ENCODE measurements around the gene PACS2.
A peak's percentile ranks its signal among the peaks of the same experiment; 100 is the strongest.

PACS2 gene

DNA sequence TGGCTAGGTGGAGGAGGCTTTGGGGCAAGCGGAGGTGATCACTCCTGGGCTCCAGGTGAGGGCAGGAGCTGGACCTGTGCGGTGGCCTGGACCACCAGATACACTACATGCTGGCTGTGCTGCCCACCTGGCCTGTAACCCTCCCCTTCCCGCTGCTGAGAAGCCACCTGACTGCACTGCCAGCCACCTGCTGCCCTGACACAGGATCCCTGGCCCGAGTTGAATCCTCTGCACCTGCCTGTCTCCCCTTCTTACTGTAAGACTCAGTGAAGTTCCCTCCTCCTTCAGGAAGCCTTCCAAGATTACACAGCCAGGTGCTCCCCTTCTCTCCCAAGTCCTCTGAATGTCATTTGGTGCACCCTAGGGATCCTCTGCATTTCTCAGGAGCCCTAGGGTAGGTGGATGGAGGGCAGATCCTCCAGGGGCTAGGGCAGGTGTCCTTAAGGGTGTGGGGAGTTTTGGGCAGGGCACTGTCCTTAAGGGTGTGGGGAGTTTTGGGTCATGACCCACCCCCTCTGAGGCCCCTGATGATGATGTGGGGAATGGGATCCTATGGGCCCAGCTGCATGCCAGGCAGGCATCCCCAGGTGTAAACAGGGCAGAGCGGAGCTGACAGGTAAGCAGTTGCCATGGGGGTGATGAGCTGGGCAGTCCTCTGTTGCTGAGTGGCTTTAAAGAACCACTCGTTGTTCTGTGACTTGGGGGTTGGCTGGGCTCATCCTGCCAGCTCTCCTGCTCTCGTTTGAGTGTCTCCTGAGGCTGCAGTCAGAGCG lies 98.4 kb downstream of the PACS2 start:
- no peak for DNase-seq

DNA sequence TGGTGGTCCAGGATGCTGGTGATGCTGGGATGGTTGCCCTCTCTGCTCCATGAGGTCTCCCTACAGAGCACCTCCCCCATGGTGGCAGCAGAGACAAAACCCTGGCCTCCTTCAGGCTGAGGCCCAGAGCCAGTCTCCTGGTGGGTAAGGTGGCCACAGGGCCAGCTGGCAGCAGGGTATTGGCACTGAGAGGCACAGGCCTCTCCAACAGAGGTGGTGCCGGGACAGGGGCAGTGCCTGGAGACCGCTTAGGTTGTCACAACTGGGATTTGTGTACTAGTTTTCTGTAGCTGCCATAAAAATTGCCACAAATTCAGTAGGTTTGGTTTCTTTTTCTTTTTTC lies 99.0 kb downstream of the PACS2 start:
- no peak for DNase-seq

DNA sequence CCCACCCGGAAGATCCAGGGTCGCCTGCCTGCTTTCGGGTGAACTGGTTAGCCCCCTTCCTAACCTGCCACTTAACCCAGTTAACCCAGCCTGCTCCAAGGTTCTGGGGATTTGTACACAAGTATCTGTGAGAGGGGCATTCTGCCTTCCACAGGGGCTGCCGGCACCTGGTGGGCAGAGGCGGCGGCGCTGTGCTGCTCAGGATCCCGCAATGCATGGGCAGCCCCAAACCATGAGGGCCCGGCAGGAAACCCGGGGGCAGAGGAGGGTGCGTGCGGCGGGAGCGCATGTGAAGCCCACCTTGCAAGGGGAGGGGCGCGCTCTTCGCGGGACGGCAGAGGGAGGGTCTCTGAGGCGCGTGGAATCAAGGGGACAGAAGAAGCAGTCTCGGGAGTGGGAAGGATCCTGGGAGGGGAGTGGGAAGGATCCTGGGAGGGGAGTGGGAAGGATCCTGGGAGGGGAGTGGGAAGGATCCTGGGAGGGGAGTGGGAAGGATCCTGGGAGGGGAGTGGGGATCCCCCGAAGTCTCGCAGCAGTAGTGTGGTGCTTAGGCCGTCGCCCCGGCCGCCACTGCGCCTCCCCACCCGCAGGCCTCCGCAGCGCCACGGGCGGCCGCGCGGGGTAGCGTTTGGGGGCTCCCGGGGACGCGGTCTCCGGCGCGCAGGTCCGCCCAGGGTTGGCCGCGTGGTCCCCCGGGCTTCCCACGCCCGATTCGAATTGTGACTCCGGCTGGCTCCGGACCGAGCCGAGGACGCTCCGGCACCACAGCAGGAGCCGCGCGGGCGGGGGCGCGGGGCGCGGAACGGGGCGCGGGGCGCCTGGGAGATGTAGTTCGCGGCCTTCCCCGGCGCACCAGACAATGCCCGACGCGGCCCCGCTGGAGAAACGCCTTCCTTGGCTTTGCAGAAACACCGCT lies 100.2 kb downstream of the PACS2 start:
- peak; percentile 45 for DNase-seq

DNA sequence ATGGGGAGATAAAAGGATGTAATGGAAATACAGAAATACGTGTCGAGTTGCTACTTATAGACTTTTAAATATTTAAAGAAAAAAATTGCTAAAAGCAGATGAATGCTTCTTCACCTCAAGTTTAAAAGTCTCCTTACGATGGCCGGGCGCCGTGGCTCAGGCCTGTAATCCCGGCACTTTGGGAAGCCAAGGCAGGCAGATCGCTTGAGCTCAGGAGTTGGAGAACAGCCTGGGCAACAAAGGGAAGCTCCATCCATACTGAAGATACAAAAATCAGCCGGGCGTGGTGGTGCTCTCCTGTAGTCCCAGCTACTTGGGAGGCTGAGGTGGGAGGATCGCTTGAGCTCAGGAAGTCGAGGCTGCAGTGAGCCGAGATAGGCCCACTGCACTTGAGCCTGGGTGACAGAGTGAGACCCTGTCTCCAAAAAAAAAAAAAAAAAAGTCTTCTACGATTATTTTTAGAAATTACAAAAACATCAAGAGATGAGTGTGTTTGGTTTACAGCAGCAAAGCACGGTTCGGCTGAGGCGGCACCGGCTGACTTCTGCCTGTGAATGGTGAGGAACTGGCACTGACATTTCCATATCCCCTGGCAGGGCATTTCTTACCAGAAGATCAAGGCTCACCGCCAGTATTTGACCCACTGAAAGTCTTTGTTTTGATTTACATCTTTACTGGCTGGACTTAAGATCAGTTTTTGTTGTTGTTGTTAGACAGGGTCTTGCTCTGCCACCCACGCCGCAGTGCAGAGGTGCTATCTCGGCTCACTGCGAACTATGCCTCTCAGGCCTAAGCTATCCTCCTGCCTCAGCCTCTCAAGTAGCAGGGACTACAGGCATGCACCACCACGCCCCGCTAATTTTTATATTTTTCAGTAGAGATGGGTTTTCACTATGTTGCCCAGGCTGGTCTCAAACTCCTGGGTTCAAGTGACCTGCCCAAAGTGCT lies 101.2 kb downstream of the PACS2 start:
- DNase-seq, result no peak

DNA sequence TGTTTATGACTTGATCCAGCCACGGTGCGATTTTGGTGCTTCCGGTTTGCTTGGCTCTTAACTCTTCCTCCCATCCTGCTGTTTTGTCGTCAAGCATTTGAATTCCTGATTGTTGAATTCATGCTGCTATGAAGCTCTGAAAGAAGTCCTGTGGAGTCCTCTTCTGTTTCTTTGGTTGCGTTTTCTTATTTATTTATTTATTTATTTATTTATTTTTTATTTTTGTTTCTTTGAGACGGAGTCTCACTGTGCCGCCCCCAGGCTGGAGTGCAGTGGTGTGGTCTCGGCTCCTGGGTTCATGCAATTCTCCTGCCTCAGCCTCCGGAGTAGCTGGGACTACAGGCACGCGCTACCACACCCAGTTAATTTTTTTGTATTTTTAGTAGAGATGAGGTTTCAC lies 102.1 kb downstream of the PACS2 start:
- DNase-seq, result no peak

DNA sequence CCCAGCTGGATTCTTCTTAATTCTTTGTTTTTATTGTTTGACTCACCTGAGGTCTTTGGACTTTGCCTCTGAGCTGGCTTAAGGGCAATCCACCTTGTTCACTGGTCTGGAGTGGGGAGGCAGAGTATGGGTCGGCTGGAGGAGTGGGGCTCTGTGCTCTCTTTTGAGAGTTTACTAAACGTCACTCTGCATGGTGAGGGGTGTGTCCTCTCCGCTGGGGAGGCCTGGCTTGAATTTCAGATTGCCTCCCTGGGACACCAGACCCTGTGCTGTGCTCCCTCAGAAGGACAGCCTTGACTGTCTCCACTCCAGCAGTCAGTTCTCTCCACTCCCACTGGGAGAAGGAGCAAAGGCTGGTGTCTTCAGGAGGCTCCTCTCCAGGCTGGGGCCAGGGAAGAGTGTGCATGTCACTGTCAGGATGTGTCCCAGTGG lies 103.2 kb downstream of the PACS2 start:
- DNase-seq, result no peak

GRCh38 chr14:105418269-105419194 lies 104.0 kb downstream of the PACS2 start:
- no peak for DNase-seq

GRCh38 chr14:105419195-105420091 lies 104.9 kb downstream of the PACS2 start, which contains the start of gene MTA1:
Gene MTA1, plus strand, starts transcription at chr14:105419827. Its CDS starts 209 bp downstream, at chr14:105420036.
- DNase-seq, result peak; percentile 46

DNA sequence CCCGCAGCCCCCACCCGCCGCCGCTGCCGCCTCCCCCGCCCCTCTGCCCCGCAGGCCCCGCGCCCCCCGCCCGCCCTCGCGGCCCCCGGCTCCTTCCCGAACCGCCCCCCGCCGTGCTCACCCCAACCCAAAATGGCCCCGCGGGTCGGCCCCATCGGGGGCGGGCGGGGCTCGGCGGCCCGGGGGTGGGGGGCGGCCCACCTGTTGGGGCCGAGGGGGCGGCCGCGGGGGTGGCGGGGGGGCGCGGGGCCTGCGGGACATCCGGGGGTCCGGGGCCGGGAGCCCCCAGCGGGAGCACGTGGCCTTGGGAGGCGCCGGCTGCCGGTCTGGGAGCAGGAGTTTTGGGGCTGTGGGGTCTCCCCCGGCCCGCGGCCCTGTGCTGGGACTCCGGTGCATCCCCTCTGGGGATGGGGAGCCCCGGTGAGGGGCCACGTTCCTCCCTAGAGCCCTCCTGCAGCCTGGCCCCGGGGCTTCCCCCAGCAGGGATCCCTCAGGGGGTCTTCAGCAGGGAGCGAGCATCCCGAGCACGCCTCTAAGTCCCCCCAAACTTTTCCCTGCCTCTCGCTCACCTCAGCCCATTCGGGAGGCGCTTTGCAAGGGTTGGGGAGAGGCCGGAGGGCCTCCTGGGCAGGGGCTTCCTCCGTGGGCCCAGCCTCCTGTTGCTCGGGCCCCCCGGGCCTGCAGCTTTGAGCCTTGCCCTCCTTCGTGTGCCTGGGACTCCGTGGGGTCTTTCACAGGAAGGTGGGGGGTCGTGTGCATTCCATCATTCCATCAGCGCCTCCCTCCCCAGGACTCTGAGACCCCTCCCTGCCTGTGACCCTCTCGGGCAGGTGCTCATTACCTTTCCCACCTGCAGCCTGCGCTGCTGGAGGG lies 105.8 kb downstream of the PACS2 start:
- DNase-seq, result no peak

- no peak for DNase-seq
Observed at GRCh38 chr14:105420974-105421674, 106.6 kb downstream of the PACS2 start.

DNA sequence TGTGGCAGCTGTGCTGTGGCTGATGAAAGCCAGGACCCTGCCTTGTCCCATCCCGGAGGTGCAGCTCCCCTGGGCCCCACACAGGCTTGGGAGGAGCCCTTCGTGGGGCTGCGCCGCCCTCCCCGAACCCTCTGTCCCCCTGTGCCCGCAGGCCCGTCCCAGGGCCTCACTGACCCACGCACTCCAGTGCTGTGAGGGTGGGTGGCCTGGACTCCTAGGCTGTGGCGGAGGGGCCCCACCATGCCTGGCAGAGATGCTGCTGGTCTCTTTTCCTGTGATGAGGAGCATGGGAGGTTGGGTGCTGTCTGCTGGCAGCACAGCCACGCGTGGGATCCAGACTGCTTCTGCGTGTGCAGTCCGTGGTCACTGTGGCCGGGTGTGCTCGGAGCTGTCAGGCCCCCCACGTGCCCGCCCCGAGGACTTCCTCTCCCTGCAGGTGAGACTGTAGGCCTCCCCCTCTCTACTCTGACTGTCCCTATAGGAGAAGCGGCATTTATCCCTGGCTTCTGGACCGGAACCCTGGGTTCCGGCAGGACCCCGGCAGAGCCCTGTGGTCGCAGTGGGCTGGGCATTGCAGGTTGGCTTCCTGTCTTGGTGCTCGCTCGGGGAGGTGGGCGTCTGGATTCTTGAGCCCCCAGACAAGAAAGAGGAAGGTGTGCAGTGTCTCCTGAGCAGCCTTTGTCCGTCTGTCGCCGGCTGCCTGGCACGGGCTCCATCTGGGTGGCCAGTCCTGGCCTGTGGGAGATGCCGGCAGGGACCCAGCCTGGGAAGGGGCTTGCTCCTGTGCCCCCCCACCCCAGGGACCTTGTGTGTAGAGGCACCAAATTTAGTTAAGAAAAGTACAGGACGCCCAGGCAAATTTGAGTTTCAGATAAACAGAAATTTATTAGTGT lies 107.4 kb downstream of the PACS2 start:
- no peak for DNase-seq

GRCh38 chr14:105422695-105423487 lies 108.3 kb downstream of the PACS2 start:
- DNase-seq, result no peak

DNA sequence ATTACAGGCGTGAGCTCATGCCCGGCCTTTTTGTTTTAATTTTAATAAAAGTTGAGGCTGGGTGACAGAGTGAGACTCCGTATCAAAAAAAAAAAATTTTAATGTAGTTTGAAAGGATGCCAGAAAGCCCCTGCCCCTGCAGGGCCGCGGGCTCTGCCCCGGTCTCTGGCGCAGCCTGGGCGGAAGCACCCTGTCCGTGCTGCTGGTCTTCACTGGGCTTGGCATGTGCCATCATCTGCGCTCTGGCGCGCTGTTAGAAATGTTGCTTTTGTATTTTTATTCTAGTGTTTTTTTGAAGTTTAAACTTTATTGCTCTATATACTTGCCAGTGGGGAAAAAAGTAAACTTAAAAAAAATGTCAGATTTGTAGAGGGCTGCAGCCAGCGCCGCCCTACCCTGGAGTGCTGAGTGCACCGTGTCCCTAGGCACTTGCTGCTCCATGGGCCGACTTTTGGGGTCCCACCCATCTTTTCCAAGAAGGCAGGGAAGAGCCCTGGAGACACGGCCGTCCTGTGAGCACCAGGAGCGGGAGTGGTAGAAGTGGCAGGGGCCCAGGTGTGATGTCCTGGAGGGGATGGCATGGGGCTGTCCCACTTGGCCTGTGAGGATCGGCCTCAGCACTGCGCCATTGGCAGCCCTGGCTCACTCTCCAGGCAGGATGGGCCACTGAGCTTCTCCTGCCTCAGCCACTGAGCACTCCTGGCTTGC lies 109.1 kb downstream of the PACS2 start:
- DNase-seq, result no peak

DNA sequence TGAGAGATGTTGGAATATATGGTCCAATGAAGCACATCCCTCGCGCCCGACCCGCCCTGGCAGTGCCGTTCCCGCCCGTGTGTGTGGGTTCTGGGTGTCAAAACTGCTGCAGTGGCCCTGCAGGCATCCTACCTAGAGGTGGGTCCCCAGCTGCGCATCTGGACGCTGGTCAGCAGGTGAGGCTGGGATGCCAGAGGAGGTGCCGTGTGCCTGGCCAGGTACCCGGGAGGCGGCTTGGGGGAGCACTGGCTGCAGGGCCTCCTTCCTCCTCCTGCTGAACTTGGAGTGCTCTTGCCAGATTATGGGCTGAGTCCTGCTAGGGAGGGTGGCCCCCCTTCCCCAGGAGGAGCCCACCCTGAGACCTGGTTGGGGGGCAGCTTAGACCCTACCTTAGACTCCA lies 110.3 kb downstream of the PACS2 start:
- no peak for DNase-seq

GRCh38 chr14:105425823-105426247 lies 111.3 kb downstream of the PACS2 start:
- DNase-seq, result no peak

Measured in inflammatory macrophage treated with lipopolysaccharide for 4 hours (primary cell).